Measurements from ENCODE around the gene QRICH2.
"Not testable (repeated sequence)": the region's sequence is repeated elsewhere in the genome, so short reads cannot be mapped to it uniquely, and the experiment has no call there.

Gene QRICH2, protein sequence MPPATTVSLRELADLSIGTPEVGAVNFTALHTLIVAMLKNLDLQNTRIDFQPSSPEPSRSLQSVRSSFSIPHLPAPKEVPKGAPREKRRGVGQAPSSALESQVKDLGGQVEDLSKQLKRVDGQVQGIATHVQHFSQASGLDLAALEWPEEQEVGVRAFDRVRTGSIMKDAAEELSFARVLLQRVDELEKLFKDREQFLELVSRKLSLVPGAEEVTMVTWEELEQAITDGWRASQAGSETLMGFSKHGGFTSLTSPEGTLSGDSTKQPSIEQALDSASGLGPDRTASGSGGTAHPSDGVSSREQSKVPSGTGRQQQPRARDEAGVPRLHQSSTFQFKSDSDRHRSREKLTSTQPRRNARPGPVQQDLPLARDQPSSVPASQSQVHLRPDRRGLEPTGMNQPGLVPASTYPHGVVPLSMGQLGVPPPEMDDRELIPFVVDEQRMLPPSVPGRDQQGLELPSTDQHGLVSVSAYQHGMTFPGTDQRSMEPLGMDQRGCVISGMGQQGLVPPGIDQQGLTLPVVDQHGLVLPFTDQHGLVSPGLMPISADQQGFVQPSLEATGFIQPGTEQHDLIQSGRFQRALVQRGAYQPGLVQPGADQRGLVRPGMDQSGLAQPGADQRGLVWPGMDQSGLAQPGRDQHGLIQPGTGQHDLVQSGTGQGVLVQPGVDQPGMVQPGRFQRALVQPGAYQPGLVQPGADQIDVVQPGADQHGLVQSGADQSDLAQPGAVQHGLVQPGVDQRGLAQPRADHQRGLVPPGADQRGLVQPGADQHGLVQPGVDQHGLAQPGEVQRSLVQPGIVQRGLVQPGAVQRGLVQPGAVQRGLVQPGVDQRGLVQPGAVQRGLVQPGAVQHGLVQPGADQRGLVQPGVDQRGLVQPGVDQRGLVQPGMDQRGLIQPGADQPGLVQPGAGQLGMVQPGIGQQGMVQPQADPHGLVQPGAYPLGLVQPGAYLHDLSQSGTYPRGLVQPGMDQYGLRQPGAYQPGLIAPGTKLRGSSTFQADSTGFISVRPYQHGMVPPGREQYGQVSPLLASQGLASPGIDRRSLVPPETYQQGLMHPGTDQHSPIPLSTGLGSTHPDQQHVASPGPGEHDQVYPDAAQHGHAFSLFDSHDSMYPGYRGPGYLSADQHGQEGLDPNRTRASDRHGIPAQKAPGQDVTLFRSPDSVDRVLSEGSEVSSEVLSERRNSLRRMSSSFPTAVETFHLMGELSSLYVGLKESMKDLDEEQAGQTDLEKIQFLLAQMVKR (N-terminal part only)

DNA sequence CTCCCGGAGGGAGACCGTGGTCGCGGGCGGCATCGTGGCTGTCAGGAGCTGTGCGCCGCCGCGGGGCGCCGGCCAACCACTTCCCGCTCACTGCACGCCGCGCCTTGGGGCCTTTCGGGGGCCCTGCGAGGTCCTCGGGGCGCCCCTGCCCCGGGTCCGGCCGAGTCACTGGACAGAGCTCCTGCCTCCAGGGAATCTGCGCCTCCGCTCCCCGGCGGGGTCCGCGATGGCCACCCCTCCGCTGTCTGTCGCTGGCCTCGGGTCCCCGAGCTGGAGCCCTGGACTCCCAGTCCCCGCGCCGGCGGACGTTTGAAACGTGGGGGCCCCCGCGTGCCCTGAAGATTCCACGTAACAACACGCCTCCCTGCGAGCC, at the start of gene QRICH2:
TSS of gene QRICH2 (minus strand) at position 311 of the 373 bp plus-strand sequence. CDS start at position 33, 278 bp downstream.
- no peak for DNase-seq

DNA sequence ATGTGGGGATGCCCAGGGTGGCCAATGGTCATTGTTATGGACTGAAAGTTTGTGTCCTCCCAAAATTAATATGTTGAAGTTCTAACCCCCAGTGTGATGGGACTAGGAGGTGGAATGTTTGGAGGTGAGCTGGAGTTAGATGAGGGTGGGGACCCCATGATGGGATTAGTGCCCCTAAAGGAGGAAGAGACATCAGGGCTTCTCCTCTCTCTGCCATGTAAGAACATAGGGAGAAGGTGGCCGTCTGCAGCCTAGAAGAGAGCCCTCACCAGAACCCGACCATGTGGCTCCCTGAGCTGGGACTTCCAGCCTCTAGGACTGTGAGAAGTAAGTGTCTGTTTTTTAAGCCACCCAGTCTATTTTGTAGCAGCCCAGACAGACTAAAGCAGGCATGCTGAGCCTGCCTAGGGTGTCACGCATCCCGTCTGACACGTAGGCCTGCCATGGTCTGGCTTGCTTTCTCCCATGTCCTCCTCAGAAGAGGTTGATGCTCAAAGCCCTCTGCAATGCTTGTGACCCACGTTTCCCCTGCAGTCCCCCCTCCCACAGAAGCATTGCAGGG, 49.6 kb upstream of the QRICH2 start:
- no peak for DNase-seq

- DNase-seq, result no peak
These were observed 48.9 kb upstream of the QRICH2 start for GRCh38 chr17:76356803-76357456.

DNA sequence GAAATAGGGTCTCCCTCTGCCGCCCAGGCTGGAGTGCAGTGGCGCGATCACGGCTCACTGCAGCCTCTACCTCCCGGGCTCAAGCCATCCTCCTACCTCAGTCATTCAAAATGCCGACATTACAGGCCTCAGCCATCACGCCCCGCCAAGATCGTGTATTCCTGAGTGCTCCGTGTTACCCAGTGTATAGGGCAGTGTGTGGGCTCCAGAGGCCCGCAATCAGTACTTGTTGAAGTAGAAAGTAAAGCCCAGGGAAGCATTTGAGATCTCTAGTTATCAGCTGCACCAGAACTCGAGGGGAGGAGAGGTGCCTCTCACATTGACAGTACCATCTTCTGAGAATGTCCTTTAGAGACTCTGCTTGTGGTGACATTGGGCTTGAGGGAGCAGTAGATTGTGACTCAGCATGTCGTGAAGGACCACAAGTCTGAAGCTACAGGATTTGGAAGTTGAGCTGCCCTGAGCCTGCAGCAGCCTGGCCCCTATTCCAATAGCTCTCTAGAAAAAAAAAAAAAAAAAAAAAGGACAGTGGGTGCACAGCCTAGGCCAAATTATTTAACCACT, 46.8 kb upstream of the QRICH2 start:
- no peak for DNase-seq

DNA sequence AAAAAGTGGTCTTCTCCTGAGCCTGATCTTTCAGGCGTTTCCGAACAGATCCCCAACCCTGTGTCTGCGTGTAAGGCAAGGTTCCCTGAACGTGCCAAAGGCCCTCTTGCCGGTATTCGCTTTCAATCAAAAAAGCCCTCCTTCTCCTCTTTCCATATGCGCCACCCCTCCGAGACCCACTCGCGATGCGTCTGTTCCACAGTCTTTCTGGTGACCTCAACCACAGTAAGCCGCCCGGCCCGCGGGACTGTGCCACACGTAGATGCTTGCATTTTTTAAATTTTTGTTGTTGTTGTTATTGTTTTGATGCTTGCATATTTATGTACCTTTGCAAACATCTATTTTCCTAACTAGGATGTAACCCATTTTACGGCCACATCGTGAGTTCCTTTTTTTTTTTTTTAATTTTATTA, 46.2 kb upstream of the QRICH2 start:
- no peak for DNase-seq

DNA sequence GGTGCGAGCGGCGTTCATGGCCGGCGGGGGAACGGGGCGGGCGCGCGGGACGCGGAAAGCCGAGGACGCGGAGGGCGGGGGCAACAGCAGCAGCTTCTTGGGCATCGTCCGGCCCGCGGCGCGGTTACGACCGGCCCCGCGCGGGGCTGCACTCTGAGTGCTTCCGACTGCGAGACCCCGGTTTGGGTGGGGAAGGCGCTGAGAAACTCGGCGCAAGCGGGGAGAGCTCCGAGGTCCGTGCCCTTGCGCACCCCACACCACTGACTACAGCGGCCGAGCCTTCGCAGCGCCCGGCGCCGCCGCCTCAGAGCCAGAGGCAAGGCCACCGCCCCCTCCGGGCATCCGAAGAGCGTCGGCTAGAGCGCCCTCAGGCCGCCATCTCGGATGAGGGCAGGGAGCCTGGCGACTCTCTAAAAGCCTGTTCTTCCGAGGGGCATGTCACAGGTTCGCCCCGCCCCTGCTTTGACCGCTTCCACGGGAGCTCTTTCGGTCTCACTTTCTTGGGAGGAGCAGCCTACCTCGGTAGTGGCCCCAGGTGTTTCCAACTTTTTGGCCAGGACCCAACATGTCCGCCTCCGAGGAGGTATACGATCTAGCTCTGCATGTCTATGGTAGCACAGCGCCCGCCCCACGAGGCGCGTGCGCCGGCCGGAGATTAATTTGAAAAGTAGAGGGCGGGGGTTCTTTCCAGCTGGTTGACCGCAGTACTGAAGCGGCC, 45.7 kb upstream of the QRICH2 start, which contains the start of gene PRPSAP1:
TSS of gene PRPSAP1 (minus strand) at position 318 of the 718 bp plus-strand sequence. CDS start at position 105, 213 bp downstream.
- peak in 55 of 56 donors; percentile 59 to 98 (median 88) for DNase-seq

GRCh38 chr17:76353004-76353598, 45.0 kb upstream of the QRICH2 start:
- DNase-seq, result peak in 10 of 56 donors; percentile 14 to 56 (median 34)

GRCh38 chr17:76351526-76352071, 43.5 kb upstream of the QRICH2 start:
- DNase-seq, result no peak

DNA sequence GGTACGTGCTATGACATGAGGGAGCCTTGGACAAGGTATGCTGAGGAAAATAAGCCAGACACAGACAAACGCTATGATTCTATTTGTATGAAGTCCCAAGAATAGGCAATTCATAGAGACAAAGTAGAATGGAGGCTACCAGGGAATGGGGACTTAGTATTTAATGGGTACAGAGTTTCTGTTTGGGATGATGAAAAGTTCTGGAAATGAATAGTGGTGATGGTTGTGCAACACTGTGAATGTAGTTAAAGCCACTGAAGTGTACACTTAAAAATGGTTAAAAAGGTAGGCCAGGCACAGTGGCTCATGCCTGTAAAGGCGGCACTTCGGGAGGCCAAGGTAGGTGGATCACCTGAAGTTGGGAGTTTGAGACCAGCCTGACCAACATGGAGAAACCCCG, 42.4 kb upstream of the QRICH2 start:
- DNase-seq, result no peak

DNA sequence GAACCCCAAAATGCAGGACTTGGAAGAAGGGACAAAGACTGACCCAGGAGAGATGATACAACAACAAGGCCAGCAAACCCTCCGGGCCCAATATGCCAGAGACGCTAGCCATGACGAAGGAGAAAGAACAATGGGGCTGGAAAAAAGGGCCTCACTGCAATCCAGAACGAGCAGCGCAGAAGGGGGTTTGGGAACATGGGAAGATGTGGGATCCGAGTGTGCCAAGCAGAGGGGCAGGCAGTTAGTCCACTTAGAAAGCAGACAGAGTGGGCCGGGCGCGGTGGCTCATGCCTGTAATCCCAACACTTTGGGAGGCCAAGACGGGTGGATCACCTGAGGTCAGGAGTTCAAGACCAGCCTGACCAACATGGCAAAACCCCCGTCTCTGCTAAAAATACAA, 38.9 kb upstream of the QRICH2 start:
- DNase-seq, result not testable (repeated sequence)

GRCh38 chr17:76345377-76345974, 37.4 kb upstream of the QRICH2 start:
- no peak for DNase-seq

DNA sequence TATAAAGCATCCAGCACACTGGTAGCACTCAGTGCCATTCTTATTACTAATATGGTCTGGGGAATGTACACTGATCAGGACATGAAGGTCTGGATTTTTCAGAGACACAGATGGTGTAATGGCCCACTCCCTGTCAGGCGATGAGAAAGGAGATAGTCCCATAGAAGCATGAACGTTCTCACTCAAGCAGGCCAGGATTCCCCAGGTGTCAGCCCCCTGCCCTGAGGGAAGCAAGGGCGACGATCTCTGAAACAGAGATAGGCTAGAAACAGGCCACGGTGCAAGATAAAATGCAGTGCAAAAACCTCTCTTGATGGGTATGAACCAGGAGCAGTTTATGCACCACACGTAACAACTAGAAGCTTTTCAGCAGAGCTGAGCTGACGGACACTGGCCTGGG, 35.0 kb upstream of the QRICH2 start:
- no peak for DNase-seq

DNA sequence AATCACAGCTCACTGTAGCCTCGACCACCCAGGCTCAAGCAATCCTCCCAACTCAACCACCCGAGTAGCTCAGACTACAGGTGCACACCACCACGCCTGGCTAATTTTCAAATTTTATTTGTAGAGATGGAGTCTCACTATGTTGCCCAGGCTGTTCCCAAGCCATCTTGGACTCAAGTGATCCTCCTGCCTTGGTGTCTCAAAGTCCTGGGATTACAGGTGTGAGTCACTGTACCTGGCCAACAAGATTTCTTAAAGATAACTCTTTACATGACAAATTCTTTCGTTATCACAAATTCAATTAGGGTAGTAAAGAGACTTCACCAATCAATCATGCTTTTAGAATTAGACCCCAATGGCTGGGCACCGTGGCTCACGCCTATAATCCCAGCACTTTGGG, 33.2 kb upstream of the QRICH2 start:
- DNase-seq, result no peak

- no peak for DNase-seq
These were observed 29.3 kb upstream of the QRICH2 start for GRCh38 chr17:76337413-76337777.

GRCh38 chr17:76336756-76337412, 28.8 kb upstream of the QRICH2 start:
- DNase-seq, result no peak

- no peak for DNase-seq
These were observed 27.8 kb upstream of the QRICH2 start for GRCh38 chr17:76335716-76336381.
